Hematopoietic multipotent progenitor cell treated with erythropoietin and hydrocortisone succinate and interleukin-3 and kit ligand, for 4 days (in vitro differentiated cells): ENCODE measurements around the gene CDK18.

ENCODE experiments used
- DNase-seq: peaks from one replicate; pipeline ENCODE4 v3.0.0-alpha.2; 2015

CDK18 gene

GRCh38 chr1:205575294-205575885 is 70.9 kb downstream of the CDK18 start:
- DNase-seq: no peak

DNA sequence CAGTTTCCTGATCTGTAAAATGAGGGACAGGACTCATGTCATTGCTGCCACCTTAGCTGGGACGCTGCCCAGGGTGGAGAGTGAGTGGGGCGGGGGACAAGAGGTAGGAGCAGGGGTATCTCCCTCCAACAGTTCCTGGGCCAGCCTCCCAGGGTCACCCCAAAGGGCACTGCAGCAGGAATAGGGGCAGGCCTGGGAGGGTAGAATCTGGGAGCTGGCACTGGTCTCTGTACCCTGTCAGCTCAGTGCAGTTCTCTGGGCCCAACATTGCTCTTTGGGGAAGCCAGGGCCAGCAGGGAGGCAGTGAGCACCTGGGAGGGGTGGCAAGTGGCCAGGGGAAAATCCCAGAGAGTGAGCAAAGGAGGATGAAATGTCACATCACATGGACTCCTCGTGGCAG is 71.5 kb downstream of the CDK18 start:
- DNase-seq: no peak

GRCh38 chr1:205576805-205577761 is 72.6 kb downstream of the CDK18 start:
- no peak for DNase-seq

DNA sequence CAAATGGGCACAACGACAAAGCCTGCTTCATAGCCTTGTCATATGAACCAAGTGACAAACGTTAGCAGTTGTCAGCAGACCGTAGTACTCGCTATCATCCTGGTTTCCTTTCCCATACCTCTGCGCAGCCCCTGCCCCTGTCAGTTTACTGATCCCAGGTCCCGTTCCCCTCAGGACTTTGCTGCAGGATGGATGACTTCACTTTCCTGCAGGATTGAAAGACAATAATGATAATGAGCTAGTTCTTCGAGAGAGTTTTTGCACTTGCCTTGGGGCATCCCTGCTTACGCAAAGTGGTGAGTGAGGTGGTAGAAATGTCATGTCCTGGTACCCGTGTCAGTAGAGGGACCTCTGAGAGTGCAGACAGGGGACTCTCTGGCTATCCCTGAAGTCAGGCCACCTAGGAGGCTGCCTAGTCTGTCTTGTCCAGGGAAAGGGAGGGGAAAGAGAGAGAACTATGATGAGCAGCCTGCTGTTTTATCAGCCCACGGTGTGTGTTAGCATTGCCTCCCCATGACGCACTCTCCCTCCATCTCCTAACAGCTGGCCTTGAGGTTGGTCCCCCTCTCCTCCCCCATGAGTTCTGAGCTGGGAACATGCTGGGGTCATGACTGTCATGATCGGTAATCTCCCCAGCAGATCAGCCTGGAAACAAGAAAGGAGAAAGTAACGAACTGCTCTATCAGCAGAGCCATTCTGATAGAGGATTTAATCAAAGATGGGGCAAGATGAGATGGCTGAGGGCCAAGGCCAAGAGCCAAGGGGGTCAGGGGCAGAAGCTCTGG is 73.6 kb downstream of the CDK18 start:
- DNase-seq: no peak

GRCh38 chr1:205578780-205579571 is 74.5 kb downstream of the CDK18 start:
- DNase-seq: no peak

DNA sequence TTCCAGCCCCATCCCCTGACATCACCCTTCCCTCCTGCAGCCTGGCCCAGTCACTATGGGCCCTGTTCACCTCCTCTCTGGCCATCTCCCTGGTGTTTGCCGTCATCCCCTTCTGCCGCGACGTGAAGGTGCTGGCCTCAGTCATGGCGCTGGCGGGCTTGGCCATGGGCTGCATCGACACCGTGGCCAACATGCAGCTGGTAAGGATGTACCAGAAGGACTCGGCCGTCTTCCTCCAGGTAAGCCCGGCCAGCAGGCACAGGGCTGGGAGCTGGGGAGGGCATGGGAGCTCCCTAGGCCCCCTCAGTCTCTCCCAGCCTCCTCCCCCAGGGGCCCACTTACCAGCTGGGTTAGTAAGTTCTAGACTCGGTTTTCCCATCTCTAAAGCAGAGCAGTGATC is 75.2 kb downstream of the CDK18 start:
- no peak for DNase-seq

DNA sequence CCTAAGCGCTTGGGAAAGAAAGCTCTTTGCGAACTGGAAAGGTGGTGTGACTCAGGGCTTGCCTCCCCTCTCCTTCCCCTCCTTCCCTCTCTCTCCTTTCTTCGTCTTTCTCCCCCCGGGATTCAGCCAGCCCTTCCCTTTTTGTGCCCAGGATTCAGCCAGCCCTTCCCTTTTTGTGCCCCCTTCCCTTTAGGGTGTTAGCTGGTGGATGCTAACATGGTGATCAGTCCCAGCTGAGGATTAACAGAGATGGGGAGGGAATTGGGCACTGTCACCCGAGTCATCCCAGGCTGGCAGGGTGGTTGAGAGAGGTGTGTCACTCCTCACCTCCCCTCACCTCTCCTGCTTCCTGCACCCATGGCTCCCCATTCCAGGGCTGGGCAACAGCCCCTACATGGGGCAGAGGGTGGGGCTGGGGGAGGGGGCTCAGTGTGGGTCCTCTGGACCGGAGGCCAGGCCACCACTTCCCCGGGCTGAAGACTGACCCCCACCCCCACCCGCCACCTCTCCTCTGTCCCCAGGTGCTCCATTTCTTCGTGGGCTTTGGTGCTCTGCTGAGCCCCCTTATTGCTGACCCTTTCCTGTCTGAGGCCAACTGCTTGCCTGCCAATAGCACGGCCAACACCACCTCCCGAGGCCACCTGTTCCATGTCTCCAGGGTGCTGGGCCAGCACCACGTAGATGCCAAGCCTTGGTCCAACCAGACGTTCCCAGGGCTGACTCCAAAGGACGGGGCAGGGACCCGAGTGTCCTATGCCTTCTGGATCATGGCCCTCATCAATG is 75.9 kb downstream of the CDK18 start:
- DNase-seq: no peak

- no peak for DNase-seq
Observed at GRCh38 chr1:205580923-205581180, 76.4 kb downstream of the CDK18 start.

GRCh38 chr1:205581321-205581980 is 77.0 kb downstream of the CDK18 start:
- DNase-seq: no peak

DNA sequence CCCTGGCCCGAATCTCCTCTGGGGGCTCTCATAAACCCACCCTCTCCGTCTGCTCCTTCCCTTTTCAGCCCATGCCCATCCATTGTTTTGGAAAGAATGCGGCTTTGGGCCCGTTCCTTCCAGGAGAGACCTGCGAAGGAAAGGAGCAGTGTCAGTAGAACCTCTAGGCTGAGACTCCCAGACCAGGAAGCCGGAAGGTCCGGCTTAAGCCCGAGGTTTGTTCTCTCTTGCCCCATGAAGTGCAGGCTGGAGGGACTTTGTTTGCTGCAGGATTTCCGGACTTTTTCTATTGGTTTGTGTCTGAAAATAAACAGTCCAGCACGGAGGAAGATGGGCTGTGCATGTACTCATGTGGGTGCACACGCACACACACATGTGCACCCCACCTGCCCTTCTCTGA is 77.6 kb downstream of the CDK18 start:
- DNase-seq: no peak
